HFFc6 (cell line): ENCODE data around the gene TBX5. TPM values are rescaled to one million over a fixed set of nuclear protein-coding genes. Genes with fewer than 3 reads are reported as not detected.

ENCODE experiments used
- DNase-seq: peaks from one replicate; pipeline ENCODE4 v3.0.0-alpha.2; 2018
- H3K27ac Mint-ChIP-seq: 2 replicates; pipeline ENCODE4 v1.8.0; 2020; ENCODE audit warnings: mild to moderate bottlenecking, mixed read lengths
- H3K27me3 Mint-ChIP-seq: 2 replicates; pipeline ENCODE4 v1.8.0; 2021; ENCODE audit warnings: mild to moderate bottlenecking, moderate library complexity, mixed read lengths; ENCODE audit not compliant: insufficient read depth
- H3K36me3 Mint-ChIP-seq: 2 replicates; pipeline ENCODE4 v1.8.0; 2021; ENCODE audit warnings: low read depth, mixed read lengths
- H3K4me1 Mint-ChIP-seq: 2 replicates; pipeline ENCODE4 v1.8.0; 2020; ENCODE audit warnings: low read depth, mixed read lengths
- H3K4me3 Mint-ChIP-seq: 2 replicates; pipeline ENCODE4 v1.8.0; 2020; ENCODE audit warnings: mild to moderate bottlenecking, moderate library complexity, mixed read lengths
- H3K9me3 Mint-ChIP-seq: 2 replicates; pipeline ENCODE4 v1.8.0; 2020; ENCODE audit warnings: mild to moderate bottlenecking, mixed read lengths
- total RNA-seq, 6 experiments: library from RNA; stranded (reverse); fragmentation: NEBNext Ultra II Directional; extraction: Animal tissue kit (Norgen Biotek cat#: 25700); gene quantifications; 2 replicates in 1 of 6; 3 replicates in 5 of 6; pipeline ENCODE4 v1.2.3, GENCODE V29; 2021
- TF ChIP-seq, protein P1 (sequence below): fragments of 200-600 bp; sonication (generic); IDR thresholded peaks from 2 replicates; pipeline ENCODE4 v1.5.0; 2021; ENCODE audit warnings: antibody characterized with exemption, mild to moderate bottlenecking

Gene TBX5
- total RNA-seq, 6 experiments from 2014 or later = 20.7 to 27.8 (median 24.3) TPM

DNA sequence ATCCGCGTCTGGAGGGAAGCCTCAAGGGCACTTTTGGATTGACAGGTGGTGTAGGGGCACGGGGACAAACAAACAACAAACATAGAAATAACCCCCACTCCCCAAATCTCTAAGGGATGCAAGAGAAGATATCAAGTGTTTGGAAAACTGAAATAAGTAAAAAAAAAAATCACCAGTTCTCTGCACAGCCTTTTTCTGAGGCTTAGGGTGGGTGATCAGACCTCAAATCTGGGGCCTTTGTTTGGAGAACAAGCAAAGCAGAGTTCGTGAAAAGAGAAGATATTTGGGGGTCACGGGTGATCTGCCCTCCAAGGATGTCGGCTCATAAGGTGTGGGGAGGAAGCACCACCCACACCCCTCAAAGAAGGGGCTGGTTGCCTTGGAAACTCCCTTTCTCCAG, 10.7 kb downstream of the TBX5 start:
- TF ChIP-seq, protein P1, sequence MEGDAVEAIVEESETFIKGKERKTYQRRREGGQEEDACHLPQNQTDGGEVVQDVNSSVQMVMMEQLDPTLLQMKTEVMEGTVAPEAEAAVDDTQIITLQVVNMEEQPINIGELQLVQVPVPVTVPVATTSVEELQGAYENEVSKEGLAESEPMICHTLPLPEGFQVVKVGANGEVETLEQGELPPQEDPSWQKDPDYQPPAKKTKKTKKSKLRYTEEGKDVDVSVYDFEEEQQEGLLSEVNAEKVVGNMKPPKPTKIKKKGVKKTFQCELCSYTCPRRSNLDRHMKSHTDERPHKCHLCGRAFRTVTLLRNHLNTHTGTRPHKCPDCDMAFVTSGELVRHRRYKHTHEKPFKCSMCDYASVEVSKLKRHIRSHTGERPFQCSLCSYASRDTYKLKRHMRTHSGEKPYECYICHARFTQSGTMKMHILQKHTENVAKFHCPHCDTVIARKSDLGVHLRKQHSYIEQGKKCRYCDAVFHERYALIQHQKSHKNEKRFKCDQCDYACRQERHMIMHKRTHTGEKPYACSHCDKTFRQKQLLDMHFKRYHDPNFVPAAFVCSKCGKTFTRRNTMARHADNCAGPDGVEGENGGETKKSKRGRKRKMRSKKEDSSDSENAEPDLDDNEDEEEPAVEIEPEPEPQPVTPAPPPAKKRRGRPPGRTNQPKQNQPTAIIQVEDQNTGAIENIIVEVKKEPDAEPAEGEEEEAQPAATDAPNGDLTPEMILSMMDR = no peak
- Mint-ChIP-seq H3K9me3 (no peaks in the 10 kb centered on the region), H3K27me3 (no peaks in the 10 kb centered on the region; the same call in 1 of the 2 replicates), H3K36me3 (peaks cover 78% of the 10 kb centered on the region), H3K27ac (peak overlapping the region; percentile 98), H3K4me1 (peaks cover 93% of the 10 kb centered on the region), H3K4me3 (peak overlapping the region; percentile 89)
- no peak for DNase-seq

DNA sequence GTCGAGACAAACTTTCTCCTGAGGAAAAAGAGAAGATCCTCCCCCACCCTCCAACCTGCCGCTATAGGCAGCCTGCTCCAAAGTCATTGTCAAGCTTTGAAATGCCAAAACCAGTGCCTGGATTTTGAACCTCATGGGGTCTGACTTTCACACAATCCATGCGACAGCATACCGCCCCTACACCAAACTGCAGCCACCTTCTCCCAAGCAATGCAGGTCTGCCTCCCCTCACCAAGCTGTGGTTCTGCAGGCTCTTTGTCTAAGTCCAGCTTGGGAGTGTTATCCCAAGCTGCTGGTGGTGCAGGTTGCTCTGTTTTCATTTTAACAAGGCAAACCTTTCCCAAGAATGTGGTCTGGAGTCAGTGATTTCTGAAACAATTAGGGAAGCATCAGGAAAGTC, 12.4 kb downstream of the TBX5 start:
- peaks cover 71% of the 10 kb centered on the region for H3K36me3 Mint-ChIP-seq
- no peak overlapping the region for H3K4me3 Mint-ChIP-seq
- TF ChIP-seq, protein P1 = no peak
- no peaks in the 10 kb centered on the region for H3K9me3 Mint-ChIP-seq
- H3K27me3 Mint-ChIP-seq = no peaks in the 10 kb centered on the region; the same call in 1 of the 2 replicates
- peaks cover 80% of the 10 kb centered on the region for H3K4me1 Mint-ChIP-seq
- no peak for DNase-seq
- peak overlapping the region; percentile 33; the same call in 1 of the 2 replicates for H3K27ac Mint-ChIP-seq

DNA sequence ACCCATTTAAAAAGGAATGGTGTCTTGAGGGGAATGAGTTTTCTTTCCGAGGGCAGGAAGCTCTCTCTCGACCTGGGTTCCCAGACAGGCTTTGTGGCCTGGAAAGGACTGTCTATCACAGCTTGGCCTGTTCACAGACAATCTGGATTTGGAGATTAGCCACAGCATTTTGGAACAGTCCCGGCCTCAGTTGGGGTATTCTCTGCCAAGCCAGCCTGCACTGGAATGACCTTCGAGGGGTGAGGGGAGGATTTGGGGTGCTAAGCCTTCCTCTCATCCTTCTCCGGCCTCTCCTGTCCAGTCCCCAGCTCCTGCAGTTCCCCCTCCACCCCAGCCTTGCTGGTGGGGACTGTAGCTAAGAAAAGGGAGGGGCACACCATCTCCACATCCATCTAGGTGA, 13.0 kb downstream of the TBX5 start:
- Mint-ChIP-seq H3K4me1 (peaks cover 74% of the 10 kb centered on the region), H3K4me3 (no peak overlapping the region), H3K27me3 (no peaks in the 10 kb centered on the region; the same call in 1 of the 2 replicates), H3K27ac (peak overlapping the region; percentile 33; the same call in 1 of the 2 replicates), H3K36me3 (peaks cover 66% of the 10 kb centered on the region), H3K9me3 (no peaks in the 10 kb centered on the region)
- TF ChIP-seq, protein P1 = no peak
- DNase-seq = no peak

DNA sequence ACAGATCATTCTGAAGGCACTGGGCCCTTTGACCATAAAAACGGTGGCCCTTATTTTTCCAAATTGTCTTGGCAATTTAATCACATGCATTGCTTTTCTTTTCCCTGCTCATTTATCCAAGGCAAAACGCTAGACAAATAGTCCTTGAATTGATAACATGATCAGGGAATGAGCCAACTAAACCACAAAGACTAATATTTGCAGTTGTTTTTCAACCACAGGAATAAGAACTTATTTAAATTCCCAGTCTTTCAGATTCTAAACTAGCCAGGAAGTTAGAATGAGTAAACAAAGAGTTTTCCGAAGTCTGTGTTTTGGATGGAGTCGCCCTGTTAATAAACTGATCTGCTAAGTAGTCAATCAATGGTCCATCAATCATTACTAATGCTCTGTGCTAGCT, 14.9 kb downstream of the TBX5 start:
- H3K9me3 Mint-ChIP-seq = no peaks in the 10 kb centered on the region
- H3K4me3 Mint-ChIP-seq = no peak overlapping the region
- H3K27ac Mint-ChIP-seq = peak overlapping the region; percentile 42; the same call in 1 of the 2 replicates
- TF ChIP-seq, protein P1 = no peak
- H3K36me3 Mint-ChIP-seq = peaks cover 56% of the 10 kb centered on the region
- no peak for DNase-seq
- H3K27me3 Mint-ChIP-seq = no peaks in the 10 kb centered on the region; the same call in 1 of the 2 replicates
- peaks cover 65% of the 10 kb centered on the region for H3K4me1 Mint-ChIP-seq

DNA sequence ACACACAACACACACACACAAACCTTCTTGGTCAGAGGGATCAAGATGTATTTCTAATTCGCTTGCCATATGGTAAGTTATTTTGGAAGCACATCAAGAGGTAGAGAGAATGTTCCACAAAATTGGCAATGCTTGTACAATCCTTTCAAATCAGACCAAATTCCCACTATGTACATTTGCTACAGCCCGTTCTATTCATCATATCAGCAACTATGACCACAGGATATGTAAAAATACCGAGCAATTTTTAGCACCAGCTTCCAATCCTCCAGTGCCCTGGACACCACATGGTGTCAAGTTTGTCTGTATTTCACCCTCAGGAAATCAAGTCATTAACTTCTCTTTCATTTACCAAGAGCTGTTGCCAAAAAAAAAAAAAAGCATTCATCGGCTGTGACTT, 21.2 kb downstream of the TBX5 start:
- no peaks in the 10 kb centered on the region for H3K9me3 Mint-ChIP-seq
- peaks cover 43% of the 10 kb centered on the region for H3K36me3 Mint-ChIP-seq
- DNase-seq = no peak
- H3K27ac Mint-ChIP-seq = no peak overlapping the region; the same call in 1 of the 2 replicates
- H3K4me1 Mint-ChIP-seq = peaks cover 18% of the 10 kb centered on the region
- H3K4me3 Mint-ChIP-seq = no peak overlapping the region
- H3K27me3 Mint-ChIP-seq = no peaks in the 10 kb centered on the region; the same call in 1 of the 2 replicates
- TF ChIP-seq, protein P1 = no peak
